HepG2 (cell line): ENCODE results near the gene TTBK1. TPM values are rescaled to one million over a fixed set of nuclear protein-coding genes. Genes with fewer than 3 reads are reported as not detected.
A peak's percentile ranks its signal among the peaks of the same experiment; 100 is the strongest.

ENCODE experiments used
- DNMT3B ChIP-seq: conservative IDR thresholded peaks from 2 replicates; pipeline ENCODE4 v1.6.1; 2016; ENCODE audit warnings: missing biosample characterization, control low read depth
- ESRRA ChIP-seq: sonication (generic); formaldehyde crosslinking; IDR thresholded peaks from 2 replicates; pipeline ENCODE4 v1.5.1; 2020; ENCODE audit warnings: mild to moderate bottlenecking, low read depth, missing genetic modification reagents
- FOXK1 ChIP-seq: sonication (generic); formaldehyde crosslinking; IDR thresholded peaks from 2 replicates; pipeline ENCODE4 v1.4.0; 2020; ENCODE audit warnings: low read depth, missing genetic modification reagents, borderline replicate concordance
- KAT7 ChIP-seq: IDR thresholded peaks from 2 replicates; pipeline ENCODE4 v1.6.1; 2018; ENCODE audit warnings: borderline replicate concordance, missing compliant biosample characterization
- MBNL3 ChIP-seq: fragments of 250-450 bp; sonication (Bioruptor Pico); conservative IDR thresholded peaks from 2 replicates; pipeline ENCODE4 v1.8.0; 2022; ENCODE audit warnings: mild to moderate bottlenecking, inconsistent platforms
- MEIS2 ChIP-seq: sonication (generic); formaldehyde crosslinking; IDR thresholded peaks from 2 replicates; pipeline ENCODE4 v1.9.0; 2021; ENCODE audit warnings: mild to moderate bottlenecking, missing genetic modification reagents
- NCOA5 ChIP-seq: sonication (generic); formaldehyde crosslinking; IDR thresholded peaks from 2 replicates; pipeline ENCODE4 v1.4.0; 2020; ENCODE audit warnings: missing genetic modification reagents
- REL ChIP-seq: sonication (generic); formaldehyde crosslinking; conservative IDR thresholded peaks from 2 replicates; pipeline ENCODE4 v1.8.0; 2022; ENCODE audit warnings: mild to moderate bottlenecking, missing genetic modification reagents, moderate library complexity
- SOX5 ChIP-seq: IDR thresholded peaks from 2 replicates; pipeline ENCODE4 v1.6.1; 2016; ENCODE audit warnings: borderline replicate concordance
- SUZ12 ChIP-seq: fragments of 150-350 bp; IDR thresholded peaks from 2 replicates; pipeline ENCODE4 v1.6.1; 2014; ENCODE audit warnings: low read depth, low read length
- U2AF2 ChIP-seq: fragments of 200-400 bp; formaldehyde crosslinking; IDR thresholded peaks from 2 replicates; pipeline ENCODE4 v1.6.1; 2017; ENCODE audit warnings: low read depth, mild to moderate bottlenecking, low read length
- ZNF180 ChIP-seq: sonication (generic); formaldehyde crosslinking; IDR thresholded peaks from 2 replicates; pipeline ENCODE4 v1.4.0; 2020; ENCODE audit warnings: low read depth, missing genetic modification reagents, borderline replicate concordance
- ZNF446 ChIP-seq: sonication (generic); formaldehyde crosslinking; IDR thresholded peaks from 2 replicates; pipeline ENCODE4 v1.5.0; 2020; ENCODE audit warnings: mild to moderate bottlenecking, missing genetic modification reagents
- ZNF598 ChIP-seq: sonication (generic); formaldehyde crosslinking; IDR thresholded peaks from 2 replicates; pipeline ENCODE4 v1.5.1; 2020; ENCODE audit warnings: mild to moderate bottlenecking, missing genetic modification reagents, borderline replicate concordance
- ZSCAN25 ChIP-seq: sonication (generic); formaldehyde crosslinking; IDR thresholded peaks from 2 replicates; pipeline ENCODE4 v1.8.0; 2022; ENCODE audit warnings: mild to moderate bottlenecking, missing genetic modification reagents
- polyA plus RNA-seq, 8 experiments: library from polyadenylated mRNA; depleted of rRNA in 3 of 8; stranded (reverse) in 7 of 8; unstranded in 1 of 8; fragments of >200 nt; fragmentation: Illumina TruSeq in 4 of 8; extraction: Trizol in 4 of 8; gene quantifications; 2 replicates each; pipeline versions ENCODE4 v1.2.1 to v1.2.3, GENCODE V29; 2011 to 2016; ENCODE audit warnings: low read depth in 4 of 8, missing spikeins in 1 of 8, mixed read lengths in 1 of 8; ENCODE audit not compliant: insufficient read depth in 1 of 8
- total RNA-seq, 5 experiments: library from RNA; depleted of rRNA; stranded (reverse); fragments of >200 nt; fragmentation: Illumina TruSeq; extraction: Trizol; gene quantifications; 2 replicates each; pipeline ENCODE4 v1.2.3, GENCODE V29; 2016; ENCODE audit warnings: low read depth in 1 of 5
- TF ChIP-seq, protein P1 (sequence below): sonication (generic); formaldehyde crosslinking; IDR thresholded peaks from 2 replicates; pipeline ENCODE4 v1.8.1; 2022; ENCODE audit warnings: low read depth, mild to moderate bottlenecking, missing genetic modification reagents

The TTBK1 gene
- total and polyA plus RNA-seq, 2 of the 13 experiments (the other 11 are each of a cell fraction or from before 2014, with no cell fraction given): 0.24 to 0.33 TPM

DNA sequence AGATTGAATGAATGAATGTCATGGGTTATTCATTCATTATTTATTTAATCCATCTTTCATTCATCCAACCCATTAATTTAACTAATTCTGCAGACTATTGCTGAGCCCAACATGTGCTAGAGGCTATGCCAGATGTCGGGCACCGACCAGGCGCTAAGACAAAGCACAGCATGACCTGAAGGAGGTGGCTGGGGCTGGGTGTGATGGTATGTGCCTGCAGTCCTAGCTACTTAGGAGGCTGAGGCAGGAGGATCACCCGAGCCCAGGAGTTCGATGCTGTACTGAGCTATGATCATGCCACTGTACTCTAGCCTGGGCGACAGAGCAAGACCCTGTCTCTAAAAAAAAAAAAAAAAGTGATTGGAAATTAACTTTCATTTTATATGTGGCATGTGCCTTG is 49.1 kb downstream of the TTBK1 start (continued):
- TF ChIP-seq, protein P1, sequence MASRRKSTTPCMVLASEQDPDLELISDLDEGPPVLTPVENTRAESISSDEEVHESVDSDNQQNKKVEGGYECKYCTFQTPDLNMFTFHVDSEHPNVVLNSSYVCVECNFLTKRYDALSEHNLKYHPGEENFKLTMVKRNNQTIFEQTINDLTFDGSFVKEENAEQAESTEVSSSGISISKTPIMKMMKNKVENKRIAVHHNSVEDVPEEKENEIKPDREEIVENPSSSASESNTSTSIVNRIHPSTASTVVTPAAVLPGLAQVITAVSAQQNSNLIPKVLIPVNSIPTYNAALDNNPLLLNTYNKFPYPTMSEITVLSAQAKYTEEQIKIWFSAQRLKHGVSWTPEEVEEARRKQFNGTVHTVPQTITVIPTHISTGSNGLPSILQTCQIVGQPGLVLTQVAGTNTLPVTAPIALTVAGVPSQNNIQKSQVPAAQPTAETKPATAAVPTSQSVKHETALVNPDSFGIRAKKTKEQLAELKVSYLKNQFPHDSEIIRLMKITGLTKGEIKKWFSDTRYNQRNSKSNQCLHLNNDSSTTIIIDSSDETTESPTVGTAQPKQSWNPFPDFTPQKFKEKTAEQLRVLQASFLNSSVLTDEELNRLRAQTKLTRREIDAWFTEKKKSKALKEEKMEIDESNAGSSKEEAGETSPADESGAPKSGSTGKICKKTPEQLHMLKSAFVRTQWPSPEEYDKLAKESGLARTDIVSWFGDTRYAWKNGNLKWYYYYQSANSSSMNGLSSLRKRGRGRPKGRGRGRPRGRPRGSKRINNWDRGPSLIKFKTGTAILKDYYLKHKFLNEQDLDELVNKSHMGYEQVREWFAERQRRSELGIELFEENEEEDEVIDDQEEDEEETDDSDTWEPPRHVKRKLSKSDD (CRISPR knock-in tag): no peak
- TF ChIP-seq REL (CRISPR knock-in tag) (no peak), ZSCAN25 (CRISPR knock-in tag) (0 out of 2 replicates have a peak, but pooled peaks have one; percentile 36), U2AF2 (no peak), ZNF598 (CRISPR knock-in tag) (0 out of 2 replicates have a peak, but pooled peaks have one; percentile 66), ZNF446 (CRISPR knock-in tag) (no peak), ESRRA (CRISPR knock-in tag) (no peak), DNMT3B (CRISPR knock-in tag) (no peak), FOXK1 (no peak), ZNF180 (no peak), KAT7 (CRISPR knock-in tag) (no peak), SUZ12 (no peak), NCOA5 (CRISPR knock-in tag) (no peak), MBNL3 (CRISPR knock-in tag) (no peak), MEIS2 (no peak), SOX5 (CRISPR knock-in tag) (no peak)
